ENCODE results near the gene POLL. TPM values are rescaled to one million over a fixed set of nuclear protein-coding genes. Genes with fewer than 3 reads are reported as not detected.

The POLL gene
- total and polyA plus RNA-seq, 2 experiments from 2014 or later: 17.3 to 24.3 TPM

DNA sequence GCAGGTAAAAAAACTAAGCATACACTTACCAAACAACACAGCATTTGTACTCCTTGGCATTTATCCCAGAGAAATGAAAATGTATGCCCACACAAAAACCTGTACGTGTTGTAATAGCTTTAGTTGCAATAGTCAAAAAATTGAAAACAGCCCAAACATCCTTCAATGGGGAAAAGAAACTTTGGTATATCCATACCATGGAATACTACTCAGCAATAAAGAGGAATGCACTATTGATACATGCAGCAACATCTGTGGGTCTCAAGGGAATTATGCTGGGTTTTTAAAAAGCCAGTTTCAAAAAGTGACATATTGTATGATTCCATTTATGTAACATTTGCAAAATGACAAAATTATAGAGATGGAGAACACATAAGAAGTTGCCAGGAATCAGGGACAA is 35.5 kb upstream of the POLL start (continued):
- TF ChIP-seq, protein P1, sequence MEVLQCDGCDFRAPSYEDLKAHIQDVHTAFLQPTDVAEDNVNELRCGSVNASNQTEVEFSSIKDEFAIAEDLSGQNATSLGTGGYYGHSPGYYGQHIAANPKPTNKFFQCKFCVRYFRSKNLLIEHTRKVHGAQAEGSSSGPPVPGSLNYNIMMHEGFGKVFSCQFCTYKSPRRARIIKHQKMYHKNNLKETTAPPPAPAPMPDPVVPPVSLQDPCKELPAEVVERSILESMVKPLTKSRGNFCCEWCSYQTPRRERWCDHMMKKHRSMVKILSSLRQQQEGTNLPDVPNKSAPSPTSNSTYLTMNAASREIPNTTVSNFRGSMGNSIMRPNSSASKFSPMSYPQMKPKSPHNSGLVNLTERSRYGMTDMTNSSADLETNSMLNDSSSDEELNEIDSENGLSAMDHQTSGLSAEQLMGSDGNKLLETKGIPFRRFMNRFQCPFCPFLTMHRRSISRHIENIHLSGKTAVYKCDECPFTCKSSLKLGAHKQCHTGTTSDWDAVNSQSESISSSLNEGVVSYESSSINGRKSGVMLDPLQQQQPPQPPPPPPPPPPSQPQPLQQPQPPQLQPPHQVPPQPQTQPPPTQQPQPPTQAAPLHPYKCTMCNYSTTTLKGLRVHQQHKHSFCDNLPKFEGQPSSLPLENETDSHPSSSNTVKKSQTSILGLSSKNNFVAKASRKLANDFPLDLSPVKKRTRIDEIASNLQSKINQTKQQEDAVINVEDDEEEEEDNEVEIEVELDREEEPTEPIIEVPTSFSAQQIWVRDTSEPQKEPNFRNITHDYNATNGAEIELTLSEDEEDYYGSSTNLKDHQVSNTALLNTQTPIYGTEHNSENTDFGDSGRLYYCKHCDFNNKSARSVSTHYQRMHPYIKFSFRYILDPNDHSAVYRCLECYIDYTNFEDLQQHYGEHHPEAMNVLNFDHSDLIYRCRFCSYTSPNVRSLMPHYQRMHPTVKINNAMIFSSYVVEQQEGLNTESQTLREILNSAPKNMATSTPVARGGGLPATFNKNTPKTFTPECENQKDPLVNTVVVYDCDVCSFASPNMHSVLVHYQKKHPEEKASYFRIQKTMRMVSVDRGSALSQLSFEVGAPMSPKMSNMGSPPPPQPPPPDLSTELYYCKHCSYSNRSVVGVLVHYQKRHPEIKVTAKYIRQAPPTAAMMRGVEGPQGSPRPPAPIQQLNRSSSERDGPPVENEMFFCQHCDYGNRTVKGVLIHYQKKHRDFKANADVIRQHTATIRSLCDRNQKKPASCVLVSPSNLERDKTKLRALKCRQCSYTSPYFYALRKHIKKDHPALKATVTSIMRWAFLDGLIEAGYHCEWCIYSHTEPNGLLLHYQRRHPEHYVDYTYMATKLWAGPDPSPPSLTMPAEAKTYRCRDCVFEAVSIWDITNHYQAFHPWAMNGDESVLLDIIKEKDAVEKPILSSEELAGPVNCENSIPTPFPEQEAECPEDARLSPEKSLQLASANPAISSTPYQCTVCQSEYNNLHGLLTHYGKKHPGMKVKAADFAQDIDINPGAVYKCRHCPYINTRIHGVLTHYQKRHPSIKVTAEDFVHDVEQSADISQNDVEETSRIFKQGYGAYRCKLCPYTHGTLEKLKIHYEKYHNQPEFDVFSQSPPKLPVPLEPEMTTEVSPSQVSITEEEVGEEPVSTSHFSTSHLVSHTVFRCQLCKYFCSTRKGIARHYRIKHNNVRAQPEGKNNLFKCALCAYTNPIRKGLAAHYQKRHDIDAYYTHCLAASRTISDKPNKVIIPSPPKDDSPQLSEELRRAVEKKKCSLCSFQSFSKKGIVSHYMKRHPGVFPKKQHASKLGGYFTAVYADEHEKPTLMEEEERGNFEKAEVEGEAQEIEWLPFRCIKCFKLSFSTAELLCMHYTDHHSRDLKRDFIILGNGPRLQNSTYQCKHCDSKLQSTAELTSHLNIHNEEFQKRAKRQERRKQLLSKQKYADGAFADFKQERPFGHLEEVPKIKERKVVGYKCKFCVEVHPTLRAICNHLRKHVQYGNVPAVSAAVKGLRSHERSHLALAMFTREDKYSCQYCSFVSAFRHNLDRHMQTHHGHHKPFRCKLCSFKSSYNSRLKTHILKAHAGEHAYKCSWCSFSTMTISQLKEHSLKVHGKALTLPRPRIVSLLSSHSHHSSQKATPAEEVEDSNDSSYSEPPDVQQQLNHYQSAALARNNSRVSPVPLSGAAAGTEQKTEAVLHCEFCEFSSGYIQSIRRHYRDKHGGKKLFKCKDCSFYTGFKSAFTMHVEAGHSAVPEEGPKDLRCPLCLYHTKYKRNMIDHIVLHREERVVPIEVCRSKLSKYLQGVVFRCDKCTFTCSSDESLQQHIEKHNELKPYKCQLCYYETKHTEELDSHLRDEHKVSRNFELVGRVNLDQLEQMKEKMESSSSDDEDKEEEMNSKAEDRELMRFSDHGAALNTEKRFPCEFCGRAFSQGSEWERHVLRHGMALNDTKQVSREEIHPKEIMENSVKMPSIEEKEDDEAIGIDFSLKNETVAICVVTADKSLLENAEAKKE (CRISPR knock-in tag; IDR thresholded peaks at IDR 0.05): no peak
- no peak for TF ChIP-seq STAT1 (IDR thresholded peaks at IDR 0.05; ENCODE audit: unreplicated experiment)
- TF ChIP-seq, protein P2, sequence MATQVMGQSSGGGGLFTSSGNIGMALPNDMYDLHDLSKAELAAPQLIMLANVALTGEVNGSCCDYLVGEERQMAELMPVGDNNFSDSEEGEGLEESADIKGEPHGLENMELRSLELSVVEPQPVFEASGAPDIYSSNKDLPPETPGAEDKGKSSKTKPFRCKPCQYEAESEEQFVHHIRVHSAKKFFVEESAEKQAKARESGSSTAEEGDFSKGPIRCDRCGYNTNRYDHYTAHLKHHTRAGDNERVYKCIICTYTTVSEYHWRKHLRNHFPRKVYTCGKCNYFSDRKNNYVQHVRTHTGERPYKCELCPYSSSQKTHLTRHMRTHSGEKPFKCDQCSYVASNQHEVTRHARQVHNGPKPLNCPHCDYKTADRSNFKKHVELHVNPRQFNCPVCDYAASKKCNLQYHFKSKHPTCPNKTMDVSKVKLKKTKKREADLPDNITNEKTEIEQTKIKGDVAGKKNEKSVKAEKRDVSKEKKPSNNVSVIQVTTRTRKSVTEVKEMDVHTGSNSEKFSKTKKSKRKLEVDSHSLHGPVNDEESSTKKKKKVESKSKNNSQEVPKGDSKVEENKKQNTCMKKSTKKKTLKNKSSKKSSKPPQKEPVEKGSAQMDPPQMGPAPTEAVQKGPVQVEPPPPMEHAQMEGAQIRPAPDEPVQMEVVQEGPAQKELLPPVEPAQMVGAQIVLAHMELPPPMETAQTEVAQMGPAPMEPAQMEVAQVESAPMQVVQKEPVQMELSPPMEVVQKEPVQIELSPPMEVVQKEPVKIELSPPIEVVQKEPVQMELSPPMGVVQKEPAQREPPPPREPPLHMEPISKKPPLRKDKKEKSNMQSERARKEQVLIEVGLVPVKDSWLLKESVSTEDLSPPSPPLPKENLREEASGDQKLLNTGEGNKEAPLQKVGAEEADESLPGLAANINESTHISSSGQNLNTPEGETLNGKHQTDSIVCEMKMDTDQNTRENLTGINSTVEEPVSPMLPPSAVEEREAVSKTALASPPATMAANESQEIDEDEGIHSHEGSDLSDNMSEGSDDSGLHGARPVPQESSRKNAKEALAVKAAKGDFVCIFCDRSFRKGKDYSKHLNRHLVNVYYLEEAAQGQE (IDR thresholded peaks at IDR 0.05; ENCODE audit: unreplicated experiment): no peak

DNA sequence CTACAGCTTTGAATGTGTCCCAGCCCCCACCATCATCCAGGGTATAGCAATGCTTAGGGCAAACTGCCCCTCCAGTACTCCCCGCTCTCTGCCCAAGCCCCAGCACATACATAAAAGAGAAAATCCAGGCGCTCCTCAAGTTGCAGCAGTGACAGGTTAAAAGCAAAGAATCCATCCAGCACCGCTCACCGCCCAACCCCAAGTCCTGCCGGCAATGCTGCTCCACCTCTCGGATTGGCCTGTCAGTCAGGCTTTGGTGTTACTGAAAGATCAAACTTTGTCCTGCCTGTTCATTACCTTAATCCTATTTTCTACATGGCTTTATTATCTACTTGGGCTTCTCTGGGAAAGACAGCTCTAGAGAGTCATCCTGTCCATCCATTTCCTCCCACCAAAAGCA is 31.9 kb upstream of the POLL start:
- Mint-ChIP-seq H3K27ac (no peak overlapping the region), H3K4me3 (no peak overlapping the region)
- no peak for DNase-seq (ENCODE audit: low spot score)
- TF ChIP-seq JUNB (IDR thresholded peaks at IDR 0.05; ENCODE audit: unreplicated experiment): no peak
- no peak for TF ChIP-seq STAT1 (IDR thresholded peaks at IDR 0.05; ENCODE audit: unreplicated experiment)
- TF ChIP-seq ZNF331 (CRISPR knock-in tag; IDR thresholded peaks at IDR 0.05; ENCODE audit: low read depth): no peak
- no peak for TF ChIP-seq CREB1 (CRISPR knock-in tag; IDR thresholded peaks at IDR 0.05; ENCODE audit: low read depth)
- no peak for TF ChIP-seq POLR2AphosphoS5 (IDR thresholded peaks at IDR 0.05; ENCODE audit: low read depth)
- no peak for TF ChIP-seq ZNF114 (CRISPR knock-in tag; IDR thresholded peaks at IDR 0.05)
- TF ChIP-seq, protein P2 (IDR thresholded peaks at IDR 0.05; ENCODE audit: unreplicated experiment): no peak
- TF ChIP-seq, protein P3, sequence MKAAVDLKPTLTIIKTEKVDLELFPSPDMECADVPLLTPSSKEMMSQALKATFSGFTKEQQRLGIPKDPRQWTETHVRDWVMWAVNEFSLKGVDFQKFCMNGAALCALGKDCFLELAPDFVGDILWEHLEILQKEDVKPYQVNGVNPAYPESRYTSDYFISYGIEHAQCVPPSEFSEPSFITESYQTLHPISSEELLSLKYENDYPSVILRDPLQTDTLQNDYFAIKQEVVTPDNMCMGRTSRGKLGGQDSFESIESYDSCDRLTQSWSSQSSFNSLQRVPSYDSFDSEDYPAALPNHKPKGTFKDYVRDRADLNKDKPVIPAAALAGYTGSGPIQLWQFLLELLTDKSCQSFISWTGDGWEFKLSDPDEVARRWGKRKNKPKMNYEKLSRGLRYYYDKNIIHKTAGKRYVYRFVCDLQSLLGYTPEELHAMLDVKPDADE (IDR thresholded peaks at IDR 0.05): no peak
- TF ChIP-seq EZH2 (IDR thresholded peaks at IDR 0.05; ENCODE audit: low read depth, unreplicated experiment): no peak

More for the DNA sequence above, 31.9 kb upstream of the POLL start:
- Histone ChIP-seq H3F3A (replicated peaks; ENCODE audit: low read depth) (no peaks in the 10 kb centered on the region), H2AFZ (no peak overlapping the region), H3K4me1 (ENCODE audit: insufficient read depth) (peaks cover 12% of the 10 kb centered on the region), H3K4me3 (no peak overlapping the region), H3K79me2 (replicated peaks; ENCODE audit: insufficient read depth) (no peaks in the 10 kb centered on the region), H3K9me2 (ENCODE audit: insufficient read depth) (no peaks in the 10 kb centered on the region), H3K27ac (ENCODE audit: low read depth) (no peak overlapping the region), H3K27me3 (ENCODE audit: insufficient read depth) (no peaks in the 10 kb centered on the region), H3K36me3 (ENCODE audit: insufficient read depth) (peaks cover 3% of the 10 kb centered on the region; the same call in 1 of the 2 replicates), H4K20me1 (replicated peaks; ENCODE audit: insufficient read depth) (no peaks in the 10 kb centered on the region), H3K4me2 (no peak overlapping the region)
- no peak for ATAC-seq
- no peaks in the 10 kb centered on the region for H3K9me3 Mint-ChIP-seq
- H3K27me3 Mint-ChIP-seq (ENCODE audit: insufficient read depth, low read depth, poor library complexity): peaks cover 12% of the 10 kb centered on the region
- H3K4me1 Mint-ChIP-seq: peaks cover 20% of the 10 kb centered on the region
- peaks cover 8% of the 10 kb centered on the region for H3K36me3 Mint-ChIP-seq (ENCODE audit: low read depth)

Measured in GM23338 (cell line).